Measurements from ENCODE around the gene GABRD.

Gene GABRD

GRCh38 chr1:2053784-2054376, 34.7 kb downstream of the GABRD start:
- no peak for DNase-seq (ENCODE audit: low read depth)

GRCh38 chr1:2054560-2054959, 35.4 kb downstream of the GABRD start:
- no peak for DNase-seq (ENCODE audit: low read depth)

- no peak for DNase-seq (ENCODE audit: low read depth)
These were observed 36.9 kb downstream of the GABRD start for GRCh38 chr1:2055911-2056575.

DNA sequence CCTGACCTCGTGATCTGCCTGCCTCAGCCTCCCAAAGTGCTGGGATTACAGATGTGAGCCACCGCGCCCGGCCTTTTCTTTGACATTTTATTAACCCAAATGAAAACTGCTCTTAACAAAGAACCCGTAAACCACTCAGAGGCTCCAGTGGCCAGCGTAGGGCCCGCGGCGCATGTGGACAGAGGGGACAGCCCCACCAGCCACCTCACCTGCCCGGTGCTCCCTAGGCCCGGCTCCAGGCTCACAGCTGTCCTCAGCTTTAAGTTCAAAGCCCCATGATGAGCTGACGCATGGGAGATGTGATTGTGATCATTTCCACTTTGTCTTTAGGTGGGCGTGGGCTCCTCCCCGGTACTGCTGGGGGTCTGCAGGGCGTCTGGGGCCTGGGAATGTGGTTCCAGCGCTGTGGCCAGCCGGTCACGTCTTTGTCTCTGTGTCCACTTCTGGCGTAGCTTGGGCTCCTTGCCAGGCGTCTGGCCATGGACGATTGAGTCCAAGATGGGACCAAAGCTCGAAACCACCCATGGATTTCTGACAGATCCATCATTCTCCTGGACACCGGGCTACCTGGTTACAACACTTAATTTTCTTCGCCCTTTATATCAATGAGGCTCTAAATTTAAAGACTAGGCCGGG, 37.9 kb downstream of the GABRD start:
- no peak for DNase-seq (ENCODE audit: low read depth)

DNA sequence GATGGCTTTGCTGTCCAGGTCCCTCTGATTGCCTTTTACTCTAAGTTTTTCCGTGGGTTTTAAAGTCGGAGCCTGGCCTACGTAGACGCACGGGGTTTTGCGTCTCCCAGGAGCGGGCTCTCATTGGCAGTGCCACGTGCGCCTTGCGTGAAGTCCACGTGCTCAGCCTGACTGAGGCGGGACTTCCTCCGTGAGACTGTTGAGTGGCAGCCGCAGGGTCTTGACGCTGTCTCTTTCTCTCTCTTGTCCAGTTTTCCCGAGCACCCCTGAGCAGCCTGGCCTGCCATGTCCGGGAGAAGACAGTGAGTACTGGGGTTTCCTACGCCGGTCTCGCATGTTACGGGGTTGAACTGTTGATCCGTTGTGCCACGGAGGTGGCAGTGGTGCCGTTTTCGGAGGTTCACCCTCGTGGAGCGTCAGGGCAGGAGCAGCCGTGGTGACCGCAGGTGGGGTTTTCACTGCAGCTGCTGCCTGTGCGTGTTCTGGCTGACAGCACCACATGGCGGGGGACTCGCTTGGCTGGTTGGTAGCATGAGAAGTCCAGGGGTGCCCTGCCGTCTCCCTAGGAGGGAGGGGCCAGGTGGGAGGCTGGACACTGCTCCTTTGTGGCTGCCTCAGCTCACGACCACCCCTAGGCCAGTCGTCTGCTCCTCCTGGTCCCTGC, 40.3 kb downstream of the GABRD start:
- DNase-seq (ENCODE audit: low read depth), result no peak

DNA sequence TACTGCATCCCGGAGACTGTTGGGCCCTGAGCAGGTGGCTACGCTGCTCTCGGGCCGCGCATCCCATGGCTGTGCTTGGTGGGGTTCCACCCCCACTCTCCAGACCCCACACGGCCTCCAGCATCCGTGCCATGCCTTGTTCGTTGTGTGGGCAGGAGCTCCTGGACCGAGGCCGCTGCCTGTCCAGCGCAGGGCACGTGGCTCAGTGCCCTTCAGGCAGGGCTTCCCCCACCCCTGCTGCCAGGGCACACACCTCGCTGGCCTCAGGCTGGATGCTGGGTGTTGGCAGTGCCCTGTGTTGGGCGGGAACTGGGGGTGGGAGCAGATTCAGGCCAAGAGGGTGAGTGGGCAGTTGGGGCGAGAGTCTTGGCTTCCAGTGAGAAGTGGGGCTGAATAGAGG, 40.9 kb downstream of the GABRD start:
- no peak for DNase-seq (ENCODE audit: low read depth)

GRCh38 chr1:2060535-2060934, 41.4 kb downstream of the GABRD start:
- no peak for DNase-seq (ENCODE audit: low read depth)

DNA sequence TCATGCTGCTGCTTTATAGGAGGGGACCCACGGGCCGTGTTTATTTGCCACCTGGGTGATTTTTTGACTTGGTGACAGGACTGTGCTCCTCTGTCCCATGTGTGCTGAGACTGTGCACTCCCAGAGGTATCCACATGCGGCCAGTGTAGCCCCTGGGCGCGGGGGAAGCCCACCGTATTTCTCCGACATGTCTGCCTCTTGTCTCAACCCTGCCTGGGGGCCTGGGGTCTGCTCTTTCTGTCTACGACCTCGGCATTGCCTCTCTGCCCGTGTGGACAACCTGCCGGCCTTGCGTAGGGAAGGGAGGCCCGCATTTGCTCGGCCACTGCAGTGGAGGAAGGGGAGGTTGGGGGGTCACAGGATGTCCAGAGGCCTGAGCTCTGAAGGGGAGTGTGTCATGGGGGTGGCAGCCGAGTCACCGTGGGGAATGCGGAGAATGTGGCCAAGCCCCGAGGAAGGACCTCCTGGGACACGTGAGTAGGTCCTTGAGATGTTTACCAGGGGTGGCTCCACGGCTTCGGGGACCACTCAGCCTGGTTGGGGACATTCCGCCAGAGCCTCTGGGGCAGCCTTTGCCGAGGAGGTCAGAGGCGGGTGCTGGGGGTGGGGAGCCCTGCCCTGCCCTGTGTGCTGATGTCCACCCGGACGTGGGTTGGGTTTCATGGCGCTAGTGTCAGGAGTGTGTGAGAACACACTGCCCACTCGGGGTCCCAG, 42.1 kb downstream of the GABRD start:
- no peak for DNase-seq (ENCODE audit: low read depth)

- no peak for DNase-seq (ENCODE audit: low read depth)
These were observed 46.6 kb downstream of the GABRD start for GRCh38 chr1:2065699-2066098.

GRCh38 chr1:2067393-2067792, 48.2 kb downstream of the GABRD start:
- DNase-seq (ENCODE audit: low read depth), result no peak

GRCh38 chr1:2067981-2068380, 48.8 kb downstream of the GABRD start:
- DNase-seq (ENCODE audit: low read depth), result no peak

GRCh38 chr1:2068951-2069350, 49.8 kb downstream of the GABRD start:
- no peak for DNase-seq (ENCODE audit: low read depth)

DNA sequence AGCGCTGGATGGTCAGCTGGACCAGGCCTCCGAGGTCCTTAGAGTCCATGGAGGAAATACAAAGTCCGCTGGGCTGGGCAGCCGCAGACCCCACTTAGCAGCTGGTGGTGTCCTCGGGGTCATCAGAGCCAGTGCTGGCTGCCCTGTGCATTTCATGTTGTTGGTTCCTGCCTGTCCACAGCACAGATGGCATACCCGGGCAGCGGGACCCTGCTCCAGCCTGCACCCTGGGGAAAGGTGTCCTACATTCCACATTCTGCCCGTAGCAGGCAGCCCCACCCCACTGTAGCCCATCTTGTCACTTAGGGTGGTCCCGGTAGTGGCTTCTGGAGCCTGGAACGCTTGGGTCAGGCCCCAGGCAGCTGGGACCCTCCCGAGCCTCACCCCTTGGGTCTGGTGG, 50.9 kb downstream of the GABRD start:
- DNase-seq (ENCODE audit: low read depth), result no peak

DNA sequence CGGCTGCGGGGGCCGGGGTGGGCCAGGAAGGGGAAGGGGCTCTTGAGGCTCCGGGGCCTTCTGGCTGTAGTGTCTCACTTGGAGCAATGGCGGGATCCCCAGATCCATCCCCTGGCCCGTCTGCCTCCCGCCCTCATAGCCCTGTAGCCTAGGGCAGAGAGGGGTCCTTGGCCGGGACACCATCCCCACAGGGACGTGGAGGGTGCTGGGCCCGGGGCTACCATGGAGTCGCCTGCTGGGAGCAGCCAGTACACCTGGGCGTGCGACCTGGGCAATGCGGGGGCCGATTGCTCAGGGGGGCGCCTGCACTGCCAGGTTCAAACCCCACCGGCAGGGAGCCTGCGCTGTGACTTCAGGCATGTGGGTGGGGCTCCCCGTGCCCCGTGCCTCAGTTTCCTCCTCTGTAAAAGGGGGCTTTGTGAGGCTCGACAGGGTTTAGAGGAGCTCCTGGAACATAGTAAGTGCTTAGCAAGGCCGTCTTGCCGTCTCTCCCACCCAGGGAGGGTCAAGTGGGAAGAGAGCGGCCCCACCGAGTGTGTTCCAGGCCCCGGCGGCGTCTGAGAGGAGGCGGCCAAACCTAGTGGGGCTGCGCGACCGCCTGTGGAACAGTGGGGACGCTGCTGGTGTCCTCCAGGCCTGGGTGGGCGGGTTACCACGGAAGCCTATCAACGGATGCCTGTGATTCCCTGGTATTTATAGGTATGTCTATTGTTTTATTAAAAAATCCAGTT, 51.8 kb downstream of the GABRD start:
- DNase-seq (ENCODE audit: low read depth), result no peak

DNA sequence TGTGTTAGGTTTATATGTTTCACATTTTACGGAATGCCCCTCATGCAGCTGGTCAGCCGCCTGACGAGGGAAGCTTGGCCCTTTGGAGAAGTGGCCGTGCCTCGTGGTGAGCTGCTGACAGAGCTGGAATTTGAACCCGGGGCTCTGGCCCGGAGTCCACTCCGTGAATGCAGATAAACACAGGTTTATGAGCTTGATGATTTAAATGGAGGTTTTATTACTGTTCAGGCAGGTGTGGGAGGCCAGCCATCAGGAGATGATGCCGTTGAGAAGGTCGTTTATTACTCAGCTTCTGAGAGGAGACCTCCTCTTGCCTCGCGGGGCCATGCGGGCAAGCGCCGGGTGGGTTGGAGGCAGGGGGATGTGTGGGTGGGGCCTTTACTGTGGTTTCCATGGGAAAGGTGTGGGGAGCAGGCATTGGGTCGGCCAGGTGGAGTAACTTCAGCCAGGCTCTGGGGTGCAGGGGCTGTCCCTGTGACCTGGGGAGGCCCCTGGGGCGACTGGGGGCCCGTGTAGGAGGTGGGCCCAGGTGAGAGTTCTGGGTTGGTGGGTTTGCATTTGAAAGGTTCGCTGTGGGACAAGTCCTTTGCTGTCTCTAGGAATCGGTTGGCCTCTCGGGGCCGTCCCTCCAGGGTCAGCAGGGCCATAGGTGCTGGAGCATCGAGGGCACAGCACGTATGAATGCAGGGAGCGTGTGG, 53.1 kb downstream of the GABRD start:
- no peak for DNase-seq (ENCODE audit: low read depth)

GRCh38 chr1:2072891-2073290, 53.7 kb downstream of the GABRD start:
- no peak for DNase-seq (ENCODE audit: low read depth)

DNA sequence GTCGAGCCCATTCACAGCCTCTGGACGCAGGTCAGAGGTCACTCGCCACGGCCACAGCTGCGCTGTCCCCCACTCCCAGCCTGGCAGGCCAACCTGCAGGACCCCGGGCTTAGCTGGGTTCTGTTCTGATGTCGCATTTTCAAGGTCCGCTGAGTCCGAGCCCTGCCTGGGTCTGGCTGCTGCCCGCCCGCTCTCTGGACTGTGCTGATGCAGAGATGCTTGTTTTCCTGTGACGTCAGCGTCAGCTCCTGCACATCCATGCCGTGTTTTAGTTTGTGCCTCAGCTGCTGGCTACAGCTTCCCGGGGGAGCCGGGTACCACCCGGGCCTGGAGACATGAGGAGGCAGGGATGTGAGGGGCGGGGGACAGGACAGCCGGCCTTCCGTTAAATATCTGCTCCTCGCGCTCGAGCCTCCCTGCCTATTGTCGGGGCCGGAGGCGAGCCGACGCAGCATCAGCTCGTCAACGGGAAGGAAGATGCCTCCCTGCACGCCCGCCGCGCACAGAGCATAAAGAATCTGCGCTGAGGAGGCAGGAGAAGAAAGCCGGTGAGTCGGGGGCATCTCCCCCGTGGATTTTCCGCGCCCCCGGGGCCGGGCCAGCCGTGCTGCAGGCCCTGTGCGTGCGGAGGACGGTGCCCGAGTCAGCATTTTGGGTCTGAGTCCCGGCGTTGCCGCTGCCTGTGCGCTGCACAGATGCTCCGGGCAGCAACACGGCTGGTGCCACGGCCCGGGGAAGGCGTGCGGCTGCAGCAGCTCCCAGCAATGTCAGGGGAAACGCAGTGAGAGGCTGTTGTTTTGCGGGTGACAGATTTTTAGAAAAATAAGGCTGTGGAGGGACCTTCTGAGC, 54.5 kb downstream of the GABRD start:
- DNase-seq (ENCODE audit: low read depth), result no peak

- DNase-seq (ENCODE audit: low read depth), result no peak
These were observed 55.3 kb downstream of the GABRD start for GRCh38 chr1:2074396-2074795.

- no peak for DNase-seq (ENCODE audit: low read depth)
These were observed 56.0 kb downstream of the GABRD start for GRCh38 chr1:2074944-2075740.

Data from stimulated activated CD8-positive, alpha-beta memory T cell treated with anti-CD3 and anti-CD28 coated beads, Interleukin-4, amount 100 ng/mL, for 24 hours (primary cell).